A549 (cell line): Measurements from ENCODE around the gene TUBB6. TPM values are rescaled to one million over a fixed set of nuclear protein-coding genes. Genes with fewer than 3 reads are reported as not detected.

Experiments used
- ATAC-seq, 2 experiments: fragments of 200-7000 bp in 1 of 2; fragments of >200 bp in 1 of 2; cut with Nextera tagmentation in 1 of 2; cut with Tn5 transposase in 1 of 2; 3 replicates each; pipeline versions ENCODE4 v1.8.0 to v1.9.1; 2018 to 2020; ENCODE audit warnings: mild to moderate bottlenecking in 1 of 2, moderate library complexity in 1 of 2
- CTCF ChIA-PET: fragments of 300-600 bp; sonication (Branson Sonifier 250); formaldehyde crosslinking; extraction: SDS; loops from one replicate; lab custom pipeline; 2021; ENCODE audit warnings: antibody characterized with exemption, inconsistent platforms; lab: Yijun Ruan, JAX
- POLR2A ChIA-PET: fragments of 350-600 bp; formaldehyde crosslinking; extraction: SDS; loops from one replicate; lab custom pipeline; 2021; ENCODE audit warnings: antibody characterized with exemption, inconsistent platforms; lab: Yijun Ruan, JAX
- DNase-seq, 2 experiments: peaks; one replicate each; pipeline versions ENCODE4 v3.0.0 to v3.0.0-alpha.2; 2011 to 2016; ENCODE audit warnings: low read depth in 1 of 2, low spot score in 1 of 2
- FAIRE-seq: peaks from 2 replicates; lab custom pipeline; 2011; peaks lifted over from hg19 to GRCh38; lab: Jason Lieb, UNC
- H3K27ac ChIP-seq, 2 experiments: fragments of >200 bp; sonication (Bioruptor Twin); formaldehyde crosslinking; 3 replicates each; pipeline ENCODE4 v1.5.1; 2016 to 2017
- H3K4me1 ChIP-seq: fragments of >200 bp; sonication (Bioruptor Twin); formaldehyde crosslinking; 3 replicates; pipeline ENCODE4 v1.6.1; 2016
- H3K4me2 ChIP-seq: fragments of >200 bp; sonication (Bioruptor Twin); formaldehyde crosslinking; 3 replicates; pipeline ENCODE4 v1.6.1; 2016
- H3K4me3 ChIP-seq: fragments of >200 bp; sonication (Bioruptor Twin); formaldehyde crosslinking; 3 replicates; pipeline ENCODE4 v1.5.1; 2016
- H3K9me3 ChIP-seq: fragments of >200 bp; sonication (Bioruptor Twin); formaldehyde crosslinking; 3 replicates; pipeline ENCODE4 v1.6.1; 2016
- CEBPB ChIP-seq, 2 experiments: fragments of >200 bp in 1 of 2; sonication (Bioruptor Twin) in 1 of 2; formaldehyde crosslinking in 1 of 2; IDR thresholded peaks; 2 replicates each; pipeline ENCODE4 v1.6.1; 2012 to 2016
- E2F6 ChIP-seq: IDR thresholded peaks from 2 replicates; pipeline ENCODE4 v1.6.1; 2012; ENCODE audit warnings: low read depth, borderline replicate concordance
- EHMT2 ChIP-seq: fragments of 200-600 bp; sonication (generic); IDR thresholded peaks from 2 replicates; pipeline ENCODE4 v1.6.1; 2016; ENCODE audit warnings: antibody characterized with exemption, low read depth, mild to moderate bottlenecking, moderate library complexity
- EP300 ChIP-seq, 2 experiments: fragments of >200 bp; sonication (Bioruptor Twin); formaldehyde crosslinking; IDR thresholded peaks; 2 replicates in 1 of 2; 3 replicates in 1 of 2; pipeline ENCODE4 v1.6.1; 2016 to 2017
- ESRRA ChIP-seq: fragments of 150-350 bp; IDR thresholded peaks from 2 replicates; pipeline ENCODE4 v1.6.1; 2014; ENCODE audit warnings: mild to moderate bottlenecking, low read length, borderline replicate concordance
- FOSL2 ChIP-seq, 2 experiments: fragments of 450-650 bp in 1 of 2; fragments of >200 bp in 1 of 2; sonication (Bioruptor Twin) in 1 of 2; formaldehyde crosslinking; IDR thresholded peaks; 2 replicates each; pipeline versions ENCODE4 v1.5.0 to v1.6.1; 2016 to 2020; ENCODE audit warnings: mild to moderate bottlenecking in 1 of 2, moderate library complexity in 1 of 2
- HDAC2 ChIP-seq: fragments of 200-600 bp; sonication (generic); IDR thresholded peaks from 2 replicates; pipeline ENCODE4 v1.6.1; 2016
- HES2 ChIP-seq: fragments of >200 bp; sonication (Bioruptor Twin); formaldehyde crosslinking; IDR thresholded peaks from 2 replicates; pipeline ENCODE4 v1.6.1; 2016
- HMGXB4 ChIP-seq: fragments of 250-450 bp; sonication (Bioruptor Pico); IDR thresholded peaks from 2 replicates; pipeline ENCODE4 v1.5.0; 2021; ENCODE audit warnings: mild to moderate bottlenecking, moderate library complexity, borderline replicate concordance
- HOXA7 ChIP-seq: fragments of 250-450 bp; sonication (Bioruptor Pico); IDR thresholded peaks from 2 replicates; pipeline ENCODE4 v1.5.0; 2020; ENCODE audit warnings: mild to moderate bottlenecking, moderate library complexity
- HOXB5 ChIP-seq: fragments of 250-450 bp; sonication (Bioruptor Pico); IDR thresholded peaks from 2 replicates; pipeline ENCODE4 v1.5.0; 2020; ENCODE audit warnings: mild to moderate bottlenecking, moderate library complexity
- MAZ ChIP-seq: fragments of 150-350 bp; IDR thresholded peaks from 2 replicates; pipeline ENCODE4 v1.6.1; 2014; ENCODE audit warnings: antibody characterized with exemption, low read depth, low read length, borderline replicate concordance
- NPAS2 ChIP-seq: fragments of 250-450 bp; sonication (Bioruptor Pico); IDR thresholded peaks from 2 replicates; pipeline ENCODE4 v1.8.0; 2022; ENCODE audit warnings: mild to moderate bottlenecking, moderate library complexity, borderline replicate concordance
- NR3C1 ChIP-seq: fragments of >200 bp; sonication (Bioruptor Twin); formaldehyde crosslinking; IDR thresholded peaks from 3 replicates; pipeline ENCODE4 v1.6.1; 2017
- PBX3 ChIP-seq: IDR thresholded peaks from 2 replicates; pipeline ENCODE4 v1.6.1; 2012
- POLR2A ChIP-seq: IDR thresholded peaks from 2 replicates; pipeline ENCODE4 v1.6.1; 2012; ENCODE audit warnings: mild to moderate bottlenecking, low read length
- POLR2AphosphoS2 ChIP-seq: conservative IDR thresholded peaks from 2 replicates; pipeline ENCODE4 v1.6.1; 2012; ENCODE audit warnings: low read length, improper control_type of control experiment, inconsistent platforms
- SMC3 ChIP-seq: fragments of >200 bp; sonication (Bioruptor Twin); formaldehyde crosslinking; IDR thresholded peaks from 3 replicates; pipeline ENCODE4 v1.6.1; 2018; ENCODE audit warnings: inconsistent platforms
- ZC3H11A ChIP-seq: fragments of 450-650 bp; IDR thresholded peaks from 2 replicates; pipeline ENCODE4 v1.6.1; 2014; ENCODE audit warnings: antibody characterized with exemption, mild to moderate bottlenecking
- ZFP36 ChIP-seq: fragments of 450-650 bp; IDR thresholded peaks from 2 replicates; pipeline ENCODE4 v1.6.1; 2014; ENCODE audit warnings: borderline replicate concordance; ENCODE audit not compliant: partially characterized antibody
- ZNF302 ChIP-seq: fragments of 250-450 bp; sonication (Bioruptor Pico); IDR thresholded peaks from 2 replicates; pipeline ENCODE4 v1.9.0; 2021; ENCODE audit warnings: inconsistent platforms, mild to moderate bottlenecking, moderate library complexity
- WGBS: methylation state at CpG from one replicate; pipeline ENCODE4 v1.1.6; 2017; ENCODE audit errors: missing lambda C conversion rate; 5-methylcytosine and 5-hydroxymethylcytosine counted together
- polyA plus RNA-seq, 4 experiments: library from polyadenylated mRNA; depleted of rRNA in 3 of 4; stranded (reverse); fragments of >200 nt; fragmentation: RNase III in 1 of 4; extraction: RNeasy Plus Mini Kit Qiagen cat#74134 plus additional on column Dnase treatment in 1 of 4; gene quantifications; 2 replicates in 3 of 4; 3 replicates in 1 of 4; pipeline ENCODE4 v1.2.3, GENCODE V29; 2011 to 2017

The TUBB6 gene
- polyA plus RNA-seq, 2 of the 4 experiments (the other 2 are of a cell fraction), result 88.5 to 235 TPM

GRCh38 chr18:12279781-12280531 lies 28.1 kb upstream of the TUBB6 start:
- POLR2A ChIA-PET, result interaction anchor here (1.5 kb wide), 1 partner anchor 8 kb away, joined by 5 read pairs; no protein-coding TSS in a partner anchor
- no peak for ATAC-seq
- no peak for FAIRE-seq
- Histone ChIP-seq H3K4me3 (no peak overlapping the region), H3K27ac (no peak overlapping the region), H3K9me3 (no peaks in the 10 kb centered on the region), H3K4me2 (no peak overlapping the region), H3K4me1 (0 out of 3 replicates have a peak, but pooled peaks cover 3% of the 10 kb centered on the region)
- no peak for DNase-seq
- CTCF ChIA-PET, result interaction anchor here (0.5 to 1.9 kb wide), 4 partner anchors 8 to 39 kb away, joined by 3 to 12 read pairs (median 3); no protein-coding TSS in a partner anchor
- no peak for TF ChIP-seq EHMT2
- TF ChIP-seq E2F6, result no peak
- TF ChIP-seq HMGXB4, result no peak
- TF ChIP-seq HOXA7 (CRISPR knock-in tag), result no peak
- TF ChIP-seq EP300 (IDR thresholded peaks at IDR 0.05), result no peak
- no peak for TF ChIP-seq FOSL2 (IDR thresholded peaks at IDR 0.05)
- TF ChIP-seq FOSL2 (CRISPR knock-in tag; IDR thresholded peaks at IDR 0.05), result no peak
- no peak for TF ChIP-seq ZNF302
- TF ChIP-seq NR3C1, result no peak
- no peak for TF ChIP-seq POLR2A
- no peak for TF ChIP-seq HOXB5 (CRISPR knock-in tag)
- TF ChIP-seq ESRRA, result no peak
- TF ChIP-seq PBX3, result no peak
- no peak for TF ChIP-seq NPAS2 (CRISPR knock-in tag)
- no peak for TF ChIP-seq HDAC2
- no peak for TF ChIP-seq ZFP36
- TF ChIP-seq CEBPB (IDR thresholded peaks at IDR 0.05), result no peak
- WGBS, result 70% methylated on average over 13 of the region's 16 CpGs

- Histone ChIP-seq H3K4me1 (0 out of 3 replicates have a peak, but pooled peaks cover 3% of the 10 kb centered on the region), H3K9me3 (no peaks in the 10 kb centered on the region), H3K4me3 (no peak overlapping the region), H3K4me2 (no peak overlapping the region), H3K27ac (no peak overlapping the region)
- ATAC-seq (no peak), DNase-seq (no peak), FAIRE-seq (no peak)
- CTCF ChIA-PET, result interaction anchor here (3.6 kb wide), 1 partner anchor 10 kb away, joined by 31 read pairs; no protein-coding TSS in a partner anchor
- TF ChIP-seq HES2 (no peak), NR3C1 (no peak), ZC3H11A (no peak), POLR2AphosphoS2 (no peak), SMC3 (no peak), MAZ (no peak)
- WGBS, result 0% methylated on average over 1 of the region's 1 CpG
- POLR2A ChIA-PET, result no interaction called here
These were observed 26.2 kb upstream of the TUBB6 start for GRCh38 chr18:12281861-12282260.
